HFFc6 (cell line): ENCODE data around the gene GTF3C5. TPM values are rescaled to one million over a fixed set of nuclear protein-coding genes. Genes with fewer than 3 reads are reported as not detected.

ENCODE experiments used
- DNase-seq: peaks from one replicate; pipeline ENCODE4 v3.0.0-alpha.2; 2018
- H3K27ac Mint-ChIP-seq: 2 replicates; pipeline ENCODE4 v1.8.0; 2020; ENCODE audit warnings: mild to moderate bottlenecking, mixed read lengths
- H3K27me3 Mint-ChIP-seq: 2 replicates; pipeline ENCODE4 v1.8.0; 2021; ENCODE audit warnings: mild to moderate bottlenecking, moderate library complexity, mixed read lengths; ENCODE audit not compliant: insufficient read depth
- H3K36me3 Mint-ChIP-seq: 2 replicates; pipeline ENCODE4 v1.8.0; 2021; ENCODE audit warnings: low read depth, mixed read lengths
- H3K4me1 Mint-ChIP-seq: 2 replicates; pipeline ENCODE4 v1.8.0; 2020; ENCODE audit warnings: low read depth, mixed read lengths
- H3K4me3 Mint-ChIP-seq: 2 replicates; pipeline ENCODE4 v1.8.0; 2020; ENCODE audit warnings: mild to moderate bottlenecking, moderate library complexity, mixed read lengths
- H3K9me3 Mint-ChIP-seq: 2 replicates; pipeline ENCODE4 v1.8.0; 2020; ENCODE audit warnings: mild to moderate bottlenecking, mixed read lengths
- total RNA-seq, 6 experiments: library from RNA; stranded (reverse); fragmentation: NEBNext Ultra II Directional; extraction: Animal tissue kit (Norgen Biotek cat#: 25700); gene quantifications; 2 replicates in 1 of 6; 3 replicates in 5 of 6; pipeline ENCODE4 v1.2.3, GENCODE V29; 2021
- TF ChIP-seq, protein P1 (sequence below): fragments of 200-600 bp; sonication (generic); IDR thresholded peaks from 2 replicates; pipeline ENCODE4 v1.5.0; 2021; ENCODE audit warnings: antibody characterized with exemption, mild to moderate bottlenecking

The GTF3C5 gene
- total RNA-seq, 6 experiments from 2014 or later = 34.5 to 40.2 (median 38.4) TPM

- no peaks in the 10 kb centered on the region for H3K4me1 Mint-ChIP-seq
- peaks cover 3% of the 10 kb centered on the region; the same call in 1 of the 2 replicates for H3K27me3 Mint-ChIP-seq
- no peak overlapping the region for H3K4me3 Mint-ChIP-seq
- TF ChIP-seq, protein P1, sequence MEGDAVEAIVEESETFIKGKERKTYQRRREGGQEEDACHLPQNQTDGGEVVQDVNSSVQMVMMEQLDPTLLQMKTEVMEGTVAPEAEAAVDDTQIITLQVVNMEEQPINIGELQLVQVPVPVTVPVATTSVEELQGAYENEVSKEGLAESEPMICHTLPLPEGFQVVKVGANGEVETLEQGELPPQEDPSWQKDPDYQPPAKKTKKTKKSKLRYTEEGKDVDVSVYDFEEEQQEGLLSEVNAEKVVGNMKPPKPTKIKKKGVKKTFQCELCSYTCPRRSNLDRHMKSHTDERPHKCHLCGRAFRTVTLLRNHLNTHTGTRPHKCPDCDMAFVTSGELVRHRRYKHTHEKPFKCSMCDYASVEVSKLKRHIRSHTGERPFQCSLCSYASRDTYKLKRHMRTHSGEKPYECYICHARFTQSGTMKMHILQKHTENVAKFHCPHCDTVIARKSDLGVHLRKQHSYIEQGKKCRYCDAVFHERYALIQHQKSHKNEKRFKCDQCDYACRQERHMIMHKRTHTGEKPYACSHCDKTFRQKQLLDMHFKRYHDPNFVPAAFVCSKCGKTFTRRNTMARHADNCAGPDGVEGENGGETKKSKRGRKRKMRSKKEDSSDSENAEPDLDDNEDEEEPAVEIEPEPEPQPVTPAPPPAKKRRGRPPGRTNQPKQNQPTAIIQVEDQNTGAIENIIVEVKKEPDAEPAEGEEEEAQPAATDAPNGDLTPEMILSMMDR = no peak
- H3K9me3 Mint-ChIP-seq = peaks cover 12% of the 10 kb centered on the region
- H3K27ac Mint-ChIP-seq = no peak overlapping the region
- peaks cover 39% of the 10 kb centered on the region for H3K36me3 Mint-ChIP-seq
- no peak for DNase-seq
Observed at GRCh38 chr9:133098871-133099270, 68.1 kb downstream of the GTF3C5 start.

- Mint-ChIP-seq H3K4me1 (no peaks in the 10 kb centered on the region), H3K4me3 (no peak overlapping the region), H3K27ac (no peak overlapping the region), H3K36me3 (peaks cover 37% of the 10 kb centered on the region), H3K27me3 (peaks cover 3% of the 10 kb centered on the region; the same call in 1 of the 2 replicates), H3K9me3 (peaks cover 12% of the 10 kb centered on the region)
- DNase-seq = no peak
- TF ChIP-seq, protein P1 = no peak
Observed at GRCh38 chr9:133099726-133100505, 69.1 kb downstream of the GTF3C5 start.

DNA sequence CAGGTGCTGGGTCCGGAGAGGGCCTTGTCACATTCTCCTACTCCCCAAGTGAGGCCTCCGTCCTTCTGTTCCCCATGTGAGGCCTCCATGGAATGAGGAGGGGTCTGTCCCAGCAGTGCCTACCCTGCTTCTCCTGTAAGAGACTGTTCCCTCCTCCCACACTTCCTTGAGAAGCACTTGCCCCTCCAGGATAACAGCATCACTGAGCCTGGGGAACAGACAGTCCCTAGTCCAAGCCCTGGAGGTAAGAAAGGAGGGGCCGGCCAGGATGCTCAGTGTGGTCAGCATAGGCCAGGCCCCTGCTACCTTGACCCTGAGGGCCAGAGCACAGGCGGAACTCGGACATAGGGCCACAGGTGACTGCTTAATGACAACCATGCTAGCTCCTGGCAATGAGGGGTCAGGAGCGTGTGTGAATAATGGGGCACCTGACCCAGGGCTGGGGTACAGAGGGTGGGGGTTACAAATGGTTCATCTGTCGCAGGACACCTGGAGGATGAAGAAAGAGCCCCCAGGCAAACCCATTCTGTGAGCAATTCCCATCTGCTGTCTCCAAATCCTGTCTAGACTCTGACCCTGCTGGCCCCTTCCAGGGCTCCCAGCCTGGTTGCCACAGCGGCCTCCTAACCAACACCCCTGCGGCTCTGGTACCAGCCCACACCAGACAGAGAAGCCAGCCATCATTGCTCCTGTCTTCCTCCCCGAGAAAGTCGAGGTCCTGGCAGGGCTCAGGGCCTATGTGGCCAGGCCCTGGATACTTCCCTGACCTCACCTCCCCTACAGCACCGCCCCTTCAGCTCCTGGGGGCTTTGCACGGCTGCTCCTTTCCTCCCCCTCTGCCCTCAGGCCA lies 69.9 kb downstream of the GTF3C5 start:
- H3K27ac Mint-ChIP-seq = no peak overlapping the region
- no peaks in the 10 kb centered on the region for H3K4me1 Mint-ChIP-seq
- H3K4me3 Mint-ChIP-seq = no peak overlapping the region
- TF ChIP-seq, protein P1 = no peak
- no peak for DNase-seq
- H3K27me3 Mint-ChIP-seq = peaks cover 3% of the 10 kb centered on the region; the same call in 1 of the 2 replicates
- peaks cover 32% of the 10 kb centered on the region for H3K36me3 Mint-ChIP-seq
- peaks cover 10% of the 10 kb centered on the region for H3K9me3 Mint-ChIP-seq

DNA sequence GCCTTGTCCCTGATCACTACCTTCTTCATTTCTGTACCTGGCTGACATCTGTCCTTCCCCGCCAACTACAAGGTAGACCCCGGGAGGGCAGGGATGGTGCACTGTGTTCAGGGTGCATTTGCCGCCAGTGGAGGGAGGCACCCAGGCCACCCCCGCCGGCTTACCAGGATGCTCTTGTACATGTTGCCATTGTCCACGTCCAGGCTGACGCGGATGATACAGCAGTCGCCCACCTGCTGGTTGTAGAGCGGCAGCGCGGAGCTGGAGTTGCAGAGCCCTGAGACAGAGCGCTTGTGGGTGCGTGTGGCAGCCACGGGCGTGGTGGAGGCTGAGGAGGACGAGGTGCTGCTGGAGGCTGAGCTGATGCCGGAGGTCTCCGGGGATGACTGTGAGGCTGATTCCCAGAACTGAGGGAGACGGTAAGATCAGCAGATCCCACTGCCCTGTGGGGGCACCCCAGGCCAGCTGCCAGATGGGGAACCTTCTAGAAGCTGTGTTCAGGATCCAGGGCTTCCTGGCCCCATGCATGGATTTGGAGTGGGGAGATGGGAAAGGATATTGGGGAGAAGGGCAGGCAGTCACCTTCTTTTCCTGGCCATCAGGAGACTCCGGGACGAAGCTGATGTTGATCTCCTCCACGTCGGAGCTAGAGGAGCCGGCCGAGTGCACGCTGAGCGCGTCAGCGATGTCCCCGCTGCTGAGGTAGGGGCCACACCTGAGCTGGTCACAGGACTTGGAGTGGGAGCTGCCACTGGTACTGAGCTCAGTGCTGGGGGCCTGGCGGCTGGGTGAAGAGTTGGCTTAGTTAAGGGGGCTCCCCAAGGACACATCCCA lies 70.8 kb downstream of the GTF3C5 start:
- no peak for DNase-seq
- TF ChIP-seq, protein P1 = peak; percentile 20; the same call in 1 of the 2 replicates
- Mint-ChIP-seq H3K4me3 (no peak overlapping the region), H3K27me3 (peaks cover 3% of the 10 kb centered on the region; the same call in 1 of the 2 replicates), H3K4me1 (no peaks in the 10 kb centered on the region), H3K36me3 (peaks cover 27% of the 10 kb centered on the region), H3K9me3 (peaks cover 2% of the 10 kb centered on the region), H3K27ac (no peak overlapping the region)
